Ascending aorta (tissue), 2 donors: Measurements from ENCODE around the gene HRG. TPM values are rescaled to one million over a fixed set of nuclear protein-coding genes. Genes with fewer than 3 reads are reported as not detected.
"Not testable (repeated sequence)": the region's sequence is repeated elsewhere in the genome, so short reads cannot be mapped to it uniquely, and the experiment has no call there.

Experiments
- DNase-seq, 2 donors: peaks; one replicate each; pipeline ENCODE4 v3.0.0-alpha.2; 2019; ENCODE audit warnings: low spot score in 2 of 2
- H3K27ac ChIP-seq, 2 donors: fragments of 200-600 bp; sonication (generic); one replicate each; pipeline ENCODE4 v1.5.1; 2016 to 2017; ENCODE audit warnings: mild to moderate bottlenecking in 1 of 2
- H3K27me3 ChIP-seq: fragments of 200-600 bp; sonication (generic); one replicate; pipeline ENCODE4 v1.5.1; 2017
- H3K36me3 ChIP-seq, 2 donors: fragments of 200-600 bp; sonication (generic); one replicate each; pipeline ENCODE4 v1.5.1; 2016
- H3K4me1 ChIP-seq, 2 donors: fragments of 200-600 bp; sonication (generic); one replicate each; pipeline ENCODE4 v1.5.1; 2016 to 2017; ENCODE audit warnings: mild to moderate bottlenecking in 1 of 2
- H3K4me3 ChIP-seq, 2 donors: fragments of 200-600 bp; sonication (generic); one replicate each; pipeline ENCODE4 v1.5.1; 2016 to 2017; ENCODE audit warnings: mild to moderate bottlenecking in 1 of 2
- H3K9me3 ChIP-seq, 2 donors: fragments of 200-600 bp; sonication (generic); one replicate each; pipeline ENCODE4 v1.5.1; 2016
- CTCF ChIP-seq, 3 experiments: fragments of 200-600 bp in 2 of 3; fragments of 450-650 bp in 1 of 3; sonication (generic) in 2 of 3; IDR thresholded peaks; one replicate each; pipeline ENCODE4 v1.5.1; 2016 to 2019; ENCODE audit warnings: antibody characterized with exemption in 3 of 3, mild to moderate bottlenecking in 1 of 3, moderate library complexity in 1 of 3
- intact Hi-C: fragments of 100-400 bp; cut with DNase I; formaldehyde crosslinking; loops from one replicate; pipeline ENCODE4 v1.15.1; 2023
- total RNA-seq: library from RNA; depleted of rRNA; stranded (reverse); fragments of >200 nt; gene quantifications from one replicate; pipeline ENCODE4 v1.1.0, GENCODE V29; 2016

HRG gene
- total RNA-seq, 1 donor from 2014 or later = 6.9 TPM

GRCh38 chr3:186694288-186695032 is 28.6 kb downstream of the HRG start:
- no peaks in the 10 kb centered on the region for H3K4me1 ChIP-seq
- TF ChIP-seq CTCF (IDR thresholded peaks at IDR 0.05) = no peak
- no peaks in the 10 kb centered on the region for H3K27me3 ChIP-seq
- no peaks in the 10 kb centered on the region for H3K9me3 ChIP-seq
- intact Hi-C loops = no loop called here
- no peak for DNase-seq
- no peak overlapping the region for H3K4me3 ChIP-seq
- no peaks in the 10 kb centered on the region for H3K36me3 ChIP-seq
- no peak overlapping the region for H3K27ac ChIP-seq

- intact Hi-C loops = no loop called here
- Histone ChIP-seq H3K4me3 (no peak overlapping the region), H3K27ac (no peak overlapping the region), H3K9me3 (no peaks in the 10 kb centered on the region), H3K4me1 (no peaks in the 10 kb centered on the region), H3K27me3 (no peaks in the 10 kb centered on the region), H3K36me3 (no peaks in the 10 kb centered on the region)
- no peak for DNase-seq
- TF ChIP-seq CTCF (IDR thresholded peaks at IDR 0.05) = no peak
These were observed 30.7 kb downstream of the HRG start for GRCh38 chr3:186696522-186696921.

- intact Hi-C loops = no loop called here
- Histone ChIP-seq H3K27me3 (no peaks in the 10 kb centered on the region), H3K36me3 (no peaks in the 10 kb centered on the region), H3K4me1 (no peaks in the 10 kb centered on the region), H3K4me3 (no peak overlapping the region), H3K27ac (no peak overlapping the region), H3K9me3 (no peaks in the 10 kb centered on the region)
- no peak for DNase-seq
- TF ChIP-seq CTCF (IDR thresholded peaks at IDR 0.05) = no peak
These were observed 31.7 kb downstream of the HRG start for GRCh38 chr3:186697510-186697909.

- Histone ChIP-seq H3K27ac (peak overlapping the region in 1 of 2 donors; percentile 36), H3K9me3 (no peaks in the 10 kb centered on the region), H3K27me3 (no peaks in the 10 kb centered on the region), H3K4me1 (no peaks in the 10 kb centered on the region), H3K36me3 (no peaks in the 10 kb centered on the region), H3K4me3 (no peak overlapping the region)
- DNase-seq = no peak
- TF ChIP-seq CTCF (IDR thresholded peaks at IDR 0.05) = no peak
- intact Hi-C loops = no loop called here
These were observed 34.5 kb downstream of the HRG start for GRCh38 chr3:186700267-186700666.

GRCh38 chr3:186702451-186702850 is 36.6 kb downstream of the HRG start:
- H3K27ac ChIP-seq, H3K4me1 ChIP-seq, H3K36me3 ChIP-seq, H3K27me3 ChIP-seq, H3K9me3 ChIP-seq, H3K4me3 ChIP-seq, DNase-seq, intact Hi-C loops: not testable (repeated sequence)

- H3K36me3 ChIP-seq = no peaks in the 10 kb centered on the region
- no peaks in the 10 kb centered on the region for H3K9me3 ChIP-seq
- intact Hi-C loops = no loop called here
- H3K4me1 ChIP-seq = no peaks in the 10 kb centered on the region
- no peaks in the 10 kb centered on the region for H3K27me3 ChIP-seq
- H3K27ac ChIP-seq = no peak overlapping the region
- no peak for TF ChIP-seq CTCF (IDR thresholded peaks at IDR 0.05)
- DNase-seq = no peak
- H3K4me3 ChIP-seq = no peak overlapping the region
These were observed 40.3 kb downstream of the HRG start for GRCh38 chr3:186705882-186706780.
